Right lobe of liver (tissue), 6 donors: Measurements from ENCODE around the gene MRPL46. TPM values are rescaled to one million over a fixed set of nuclear protein-coding genes. Genes with fewer than 3 reads are reported as not detected.

Source experiments
- ATAC-seq, 4 donors: fragments of 200-7000 bp; cut with Tn5 transposase; one replicate each; pipeline ENCODE4 v1.9.1; 2020; ENCODE audit warnings: mild to moderate bottlenecking in 4 of 4, moderate library complexity in 4 of 4
- DNase-seq, 3 donors: peaks; one replicate each; pipeline ENCODE4 v3.0.0-alpha.2; 2020
- H3K27ac ChIP-seq, 3 donors: fragments of 200-600 bp; one replicate each; pipeline ENCODE4 v1.8.0; 2022
- H3K27me3 ChIP-seq, 2 donors: fragments of 200-600 bp; one replicate each; pipeline ENCODE4 v1.8.0; 2022
- H3K36me3 ChIP-seq, 4 donors: fragments of 200-600 bp; sonication (generic) in 1 of 4; one replicate each; pipeline versions ENCODE4 v1.5.1 to v1.8.0; 2017 to 2022; ENCODE audit warnings: control low read depth in 1 of 4
- H3K4me1 ChIP-seq, 4 donors: fragments of 200-600 bp; sonication (generic) in 1 of 4; one replicate each; pipeline versions ENCODE4 v1.5.1 to v1.8.0; 2017 to 2022; ENCODE audit warnings: control low read depth in 1 of 4
- H3K4me3 ChIP-seq, 3 donors: fragments of 200-600 bp; one replicate each; pipeline ENCODE4 v1.8.0; 2022
- H3K9me3 ChIP-seq, 4 donors: fragments of 200-600 bp; sonication (generic) in 1 of 4; one replicate each; pipeline versions ENCODE4 v1.5.1 to v1.8.0; 2017 to 2022; ENCODE audit warnings: control low read depth in 1 of 4
- POLR2A ChIP-seq: fragments of 450-650 bp; IDR thresholded peaks from one replicate; pipeline ENCODE4 v1.6.1; 2017; ENCODE audit warnings: antibody characterized with exemption, mild to moderate bottlenecking
- WGBS: methylation state at CpG from one replicate; pipeline ENCODE4 v1.1.6; 2018; ENCODE audit warnings: low coverage, low lambda C conversion rate; ENCODE audit not compliant: insufficient coverage; ENCODE audit errors: missing lambda C conversion rate; 5-methylcytosine and 5-hydroxymethylcytosine counted together
- intact Hi-C, 2 donors: fragments of 100-400 bp; cut with DNase I; formaldehyde crosslinking; loops; one replicate each; pipeline versions ENCODE4 v1.11.2 to v1.14.1; 2022
- total RNA-seq, 6 experiments: library from RNA; depleted of rRNA in 2 of 6; stranded (reverse); fragments of >200 nt in 2 of 6; fragmentation: NEBNext Ultra II Directional in 3 of 6; extraction: Animal tissue kit (Norgen Biotek cat#: 25700) in 3 of 6; gene quantifications; one replicate each; pipeline versions ENCODE4 v1.1.0 to v1.2.4, GENCODE V29; 2016 to 2023
- TF ChIP-seq, protein P1 (sequence below), 4 donors: fragments of 200-600 bp in 3 of 4; fragments of 450-650 bp in 1 of 4; IDR thresholded peaks; one replicate each; pipeline versions ENCODE4 v1.5.1 to v1.8.0; 2016 to 2022; ENCODE audit warnings: antibody characterized with exemption in 4 of 4, mild to moderate bottlenecking in 2 of 4
- donor health status: DM: no; HTN: yes; CAD: no.
- donor health status: DM: no; HTN: no; CAD: no.
- donor health status: DM: no; HTN: no; CAD: no.
- donor health status: DM: no; HTN: yes; CAD: no.
- donor health status: DM: no; HTN: yes; CAD: no.

Gene MRPL46
- total RNA-seq, 6 experiments from 2014 or later: 25.4 to 38.4 (median 33.9) TPM

- Histone ChIP-seq H3K4me3 (no peak overlapping the region), H3K27ac (no peak overlapping the region), H3K27me3 (no peaks in the 10 kb centered on the region), H3K9me3 (no peaks in the 10 kb centered on the region), H3K4me1 (no peaks in the 10 kb centered on the region), H3K36me3 (no peaks in the 10 kb centered on the region)
- intact Hi-C loops: no loop called here
- ATAC-seq: no peak
- WGBS: 29% methylated on average over 1 of the region's 2 CpGs
- no peak for DNase-seq
- no peak for TF ChIP-seq POLR2A
- TF ChIP-seq, protein P1, sequence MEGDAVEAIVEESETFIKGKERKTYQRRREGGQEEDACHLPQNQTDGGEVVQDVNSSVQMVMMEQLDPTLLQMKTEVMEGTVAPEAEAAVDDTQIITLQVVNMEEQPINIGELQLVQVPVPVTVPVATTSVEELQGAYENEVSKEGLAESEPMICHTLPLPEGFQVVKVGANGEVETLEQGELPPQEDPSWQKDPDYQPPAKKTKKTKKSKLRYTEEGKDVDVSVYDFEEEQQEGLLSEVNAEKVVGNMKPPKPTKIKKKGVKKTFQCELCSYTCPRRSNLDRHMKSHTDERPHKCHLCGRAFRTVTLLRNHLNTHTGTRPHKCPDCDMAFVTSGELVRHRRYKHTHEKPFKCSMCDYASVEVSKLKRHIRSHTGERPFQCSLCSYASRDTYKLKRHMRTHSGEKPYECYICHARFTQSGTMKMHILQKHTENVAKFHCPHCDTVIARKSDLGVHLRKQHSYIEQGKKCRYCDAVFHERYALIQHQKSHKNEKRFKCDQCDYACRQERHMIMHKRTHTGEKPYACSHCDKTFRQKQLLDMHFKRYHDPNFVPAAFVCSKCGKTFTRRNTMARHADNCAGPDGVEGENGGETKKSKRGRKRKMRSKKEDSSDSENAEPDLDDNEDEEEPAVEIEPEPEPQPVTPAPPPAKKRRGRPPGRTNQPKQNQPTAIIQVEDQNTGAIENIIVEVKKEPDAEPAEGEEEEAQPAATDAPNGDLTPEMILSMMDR (IDR thresholded peaks at IDR 0.05): no peak
These were observed 40.9 kb downstream of the MRPL46 start for GRCh38 chr15:88426304-88426703.

- no peaks in the 10 kb centered on the region for H3K36me3 ChIP-seq
- DNase-seq (no peak), ATAC-seq (no peak)
- H3K27ac ChIP-seq: no peak overlapping the region
- WGBS: 69% methylated on average over 5 of the region's 8 CpGs
- TF ChIP-seq POLR2A: no peak
- TF ChIP-seq, protein P1 (IDR thresholded peaks at IDR 0.05): no peak
- H3K9me3 ChIP-seq: no peaks in the 10 kb centered on the region
- no peak overlapping the region for H3K4me3 ChIP-seq
- no peaks in the 10 kb centered on the region for H3K27me3 ChIP-seq
- H3K4me1 ChIP-seq: no peaks in the 10 kb centered on the region
- intact Hi-C loops: no loop called here
These were observed 43.9 kb downstream of the MRPL46 start for GRCh38 chr15:88423331-88423730.

DNA sequence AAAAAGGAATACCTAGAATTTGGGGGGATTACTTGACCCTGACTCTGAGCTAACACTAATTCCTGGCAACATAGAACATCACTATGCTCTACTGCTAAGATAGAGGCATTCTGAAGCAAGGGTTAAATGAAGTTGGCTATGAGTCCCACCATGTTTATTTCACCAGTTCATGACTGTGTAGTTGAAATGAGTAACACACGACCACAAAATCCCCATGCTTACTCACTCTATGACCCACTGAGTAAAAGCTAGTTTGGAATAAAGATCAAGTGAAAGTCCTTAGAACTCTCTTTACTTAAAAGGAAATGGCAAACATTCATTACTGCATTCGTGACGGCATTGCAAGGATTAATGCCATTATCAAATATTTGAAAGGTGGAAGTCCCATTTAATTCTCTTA, 47.4 kb downstream of the MRPL46 start:
- 23% methylated on average over 3 of the region's 3 CpGs for WGBS
- Histone ChIP-seq H3K9me3 (no peaks in the 10 kb centered on the region), H3K4me3 (no peak overlapping the region), H3K36me3 (no peaks in the 10 kb centered on the region), H3K4me1 (no peaks in the 10 kb centered on the region), H3K27me3 (no peaks in the 10 kb centered on the region), H3K27ac (no peak overlapping the region)
- DNase-seq (no peak), ATAC-seq (no peak)
- TF ChIP-seq POLR2A: no peak
- TF ChIP-seq, protein P1 (IDR thresholded peaks at IDR 0.05): no peak
- intact Hi-C loops: no loop called here

Other genes starting within 250 kb of the MRPL46 start
- under 1 TPM; 0.35 to 0.75 (median 0.46) TPM for gene NTRK3, start 210.6 kb downstream of the MRPL46 start, total RNA-seq
- 10 to 100 TPM; 25.4 to 38.0 (median 32.7) TPM for gene MRPS11, start 320 bp upstream of the MRPL46 start, total RNA-seq
- gene DET1, start 79.3 kb upstream of the MRPL46 start, total RNA-seq: 1 to 10 TPM; 1.3 to 2.5 (median 1.9) TPM
- gene AEN, start 154.0 kb upstream of the MRPL46 start, total RNA-seq: 10 to 100 TPM in 2 of 6 experiments, 1 to 10 TPM in 4; 4.5 to 18.7 (median 7.3) TPM
- gene ISG20, start 171.6 kb upstream of the MRPL46 start, total RNA-seq: 10 to 100 TPM in 3 of 6 experiments, 1 to 10 TPM in 3; 6.3 to 19.4 (median 11.9) TPM